ENCODE data around the gene SLC25A14. TPM values are rescaled to one million over a fixed set of nuclear protein-coding genes. Genes with fewer than 3 reads are reported as not detected.
"Not testable (repeated sequence)": the region's sequence is repeated elsewhere in the genome, so short reads cannot be mapped to it uniquely, and the experiment has no call there.

The SLC25A14 gene, protein sequence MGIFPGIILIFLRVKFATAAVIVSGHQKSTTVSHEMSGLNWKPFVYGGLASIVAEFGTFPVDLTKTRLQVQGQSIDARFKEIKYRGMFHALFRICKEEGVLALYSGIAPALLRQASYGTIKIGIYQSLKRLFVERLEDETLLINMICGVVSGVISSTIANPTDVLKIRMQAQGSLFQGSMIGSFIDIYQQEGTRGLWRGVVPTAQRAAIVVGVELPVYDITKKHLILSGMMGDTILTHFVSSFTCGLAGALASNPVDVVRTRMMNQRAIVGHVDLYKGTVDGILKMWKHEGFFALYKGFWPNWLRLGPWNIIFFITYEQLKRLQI
- polyA plus RNA-seq (ENCODE audit: insufficient read depth in 1 of 5, insufficient read length in 5 of 5, low replicate concordance in 1 of 5) = 10 to 100 TPM; 20.0 to 33.2 (median 30.5) TPM
- long read RNA-seq, donor 1, partial matches to known transcripts = 0 of 3 reads
- long read RNA-seq, donor 1, other reads (novel, unspliced or antisense) = 0 of 3 reads
- long read RNA-seq, donor 2, partial matches to known transcripts = 0 of 3 reads
- long read RNA-seq, donor 2, other reads (novel, unspliced or antisense) = 0 of 3 reads
- long read RNA-seq, donor 3, partial matches to known transcripts = 0 of 3 reads
- long read RNA-seq, donor 3, other reads (novel, unspliced or antisense) = 0 of 3 reads
- long read RNA-seq, donor 4, partial matches to known transcripts = 0 of 2 reads
- long read RNA-seq, donor 4, other reads (novel, unspliced or antisense) = 0 of 2 reads
- long read RNA-seq, donor 5, partial matches to known transcripts = 0 of 2 reads
- long read RNA-seq, donor 5, other reads (novel, unspliced or antisense) = 0 of 2 reads
- long read RNA-seq, donor 6, partial matches to known transcripts = 0 of 4 reads
- long read RNA-seq, donor 6, other reads (novel, unspliced or antisense) = 0 of 4 reads
- long read RNA-seq, donor 7, partial matches to known transcripts = 0 of 1 reads
- long read RNA-seq, donor 7, other reads (novel, unspliced or antisense) = 0 of 1 reads
- long read RNA-seq, donor 8, partial matches to known transcripts = 0 of 1 reads
- long read RNA-seq, donor 8, other reads (novel, unspliced or antisense) = 0 of 1 reads

DNA sequence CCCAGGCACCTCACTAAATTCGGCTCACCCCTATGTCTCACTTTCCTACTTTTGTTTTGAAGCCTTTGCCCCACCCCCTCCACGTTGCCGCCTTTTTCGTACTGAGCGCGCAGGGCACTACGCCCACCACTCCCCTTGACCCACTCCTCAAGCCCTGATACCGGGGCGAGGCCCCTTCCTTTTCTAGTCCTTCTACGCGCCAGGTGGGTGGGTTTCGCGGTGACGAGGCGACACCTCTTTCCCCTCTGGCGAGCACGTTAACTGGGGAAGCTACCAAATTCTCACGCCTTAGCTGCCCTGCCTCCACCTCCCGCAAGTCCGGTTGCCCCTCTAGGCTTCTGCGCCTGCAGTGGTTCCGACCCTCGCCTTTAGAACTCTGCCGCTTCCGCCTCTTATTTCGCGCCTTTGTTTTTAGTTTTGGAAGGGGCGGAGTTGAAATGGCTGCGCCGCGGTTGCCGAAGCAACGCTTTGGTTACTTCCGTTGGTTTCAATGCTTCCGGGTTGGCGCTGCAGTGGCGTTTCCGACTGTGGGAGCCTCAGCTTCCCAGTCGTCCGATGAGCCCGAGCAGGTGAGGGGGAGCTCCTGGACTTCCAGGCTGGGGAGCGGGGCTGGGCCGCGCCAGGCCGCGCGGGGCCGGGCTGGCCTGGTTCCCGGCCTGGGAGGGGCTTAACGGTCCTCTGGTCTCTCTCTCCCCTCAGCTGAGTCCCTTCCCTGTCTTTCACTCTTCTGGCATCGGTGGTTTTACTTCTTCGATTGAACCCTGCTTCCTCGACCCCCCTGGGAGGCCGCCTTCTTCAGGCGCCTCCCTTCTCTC is at the start of gene SLC25A14:
Gene SLC25A14 (plus strand): TSS at position 512 of the 815 bp plus-strand sequence. CDS start 360 bp downstream, outside the sequence.
- peak; percentile 73 to 82 for DNase-seq

DNA sequence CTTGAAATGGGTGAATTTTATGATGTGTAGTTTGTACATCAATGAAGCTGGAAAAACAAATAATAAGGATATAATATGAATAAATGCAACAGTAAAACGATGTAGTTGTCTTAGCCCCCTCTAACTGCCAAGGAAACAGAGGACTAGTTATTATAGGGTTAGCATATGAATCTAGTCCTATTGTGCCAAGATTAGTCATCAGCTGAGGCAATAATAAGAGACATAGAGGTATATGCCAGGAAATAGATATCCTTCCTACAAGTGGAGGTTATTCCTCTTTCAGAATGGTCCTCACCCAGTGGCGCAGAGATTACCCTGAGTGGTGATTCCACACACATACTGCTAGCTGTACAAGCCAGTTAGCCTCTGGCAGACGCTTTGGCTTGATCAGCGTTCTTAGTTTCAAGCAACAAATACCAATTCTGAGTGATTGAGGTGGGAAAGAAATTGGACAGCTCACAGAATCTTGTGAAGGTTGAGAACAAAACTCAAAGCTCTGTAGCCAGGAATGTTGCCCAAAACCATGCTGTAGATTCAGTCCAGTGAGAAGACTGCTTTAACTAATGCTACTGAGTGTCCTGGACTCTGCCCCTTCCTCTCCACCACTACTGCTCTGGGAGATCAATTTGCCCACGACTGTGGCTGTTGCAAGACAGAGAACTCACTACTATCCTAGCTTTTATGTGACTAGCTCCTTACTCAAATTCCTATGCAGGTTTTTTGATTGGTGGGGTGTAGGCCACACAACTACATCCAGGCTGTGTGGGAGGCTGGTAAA is 44.0 kb upstream of the SLC25A14 start:
- DNase-seq = no peak

DNA sequence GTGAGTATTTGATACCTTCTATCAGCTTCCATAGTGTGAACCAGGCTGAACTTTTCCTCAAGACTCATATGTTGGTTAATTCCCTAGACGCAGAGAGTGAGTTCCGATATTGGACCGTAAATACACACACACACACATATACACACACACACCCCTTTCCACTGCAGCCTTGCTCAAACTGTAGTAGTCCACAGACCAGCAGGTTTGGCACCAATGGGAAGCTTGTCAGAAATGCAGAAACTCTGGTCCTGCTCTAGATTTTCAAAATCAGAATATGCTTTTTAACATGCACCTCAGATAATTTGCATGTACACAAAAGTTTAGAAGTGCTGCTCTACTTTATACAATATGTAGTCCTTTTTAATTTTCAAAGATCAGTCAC is 43.4 kb upstream of the SLC25A14 start:
- DNase-seq = no peak

DNA sequence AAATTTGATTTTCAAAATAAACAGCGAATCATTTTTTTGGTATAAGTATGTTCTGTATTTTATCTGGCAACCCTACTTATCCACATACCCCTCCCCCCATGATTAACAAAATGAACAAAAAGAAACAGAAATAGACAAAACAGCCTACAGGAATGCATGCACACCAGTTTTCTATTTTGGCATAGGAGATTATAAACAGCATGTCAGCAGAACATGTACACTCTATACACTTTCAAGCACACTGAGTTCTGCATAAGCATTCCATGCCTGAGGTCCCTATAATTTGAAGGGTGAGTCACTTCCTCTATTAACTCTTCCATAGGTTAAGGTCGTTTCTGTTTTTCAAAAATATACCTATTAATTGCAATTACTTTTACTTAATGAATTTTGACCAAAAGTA is 43.0 kb upstream of the SLC25A14 start:
- DNase-seq = no peak

DNA sequence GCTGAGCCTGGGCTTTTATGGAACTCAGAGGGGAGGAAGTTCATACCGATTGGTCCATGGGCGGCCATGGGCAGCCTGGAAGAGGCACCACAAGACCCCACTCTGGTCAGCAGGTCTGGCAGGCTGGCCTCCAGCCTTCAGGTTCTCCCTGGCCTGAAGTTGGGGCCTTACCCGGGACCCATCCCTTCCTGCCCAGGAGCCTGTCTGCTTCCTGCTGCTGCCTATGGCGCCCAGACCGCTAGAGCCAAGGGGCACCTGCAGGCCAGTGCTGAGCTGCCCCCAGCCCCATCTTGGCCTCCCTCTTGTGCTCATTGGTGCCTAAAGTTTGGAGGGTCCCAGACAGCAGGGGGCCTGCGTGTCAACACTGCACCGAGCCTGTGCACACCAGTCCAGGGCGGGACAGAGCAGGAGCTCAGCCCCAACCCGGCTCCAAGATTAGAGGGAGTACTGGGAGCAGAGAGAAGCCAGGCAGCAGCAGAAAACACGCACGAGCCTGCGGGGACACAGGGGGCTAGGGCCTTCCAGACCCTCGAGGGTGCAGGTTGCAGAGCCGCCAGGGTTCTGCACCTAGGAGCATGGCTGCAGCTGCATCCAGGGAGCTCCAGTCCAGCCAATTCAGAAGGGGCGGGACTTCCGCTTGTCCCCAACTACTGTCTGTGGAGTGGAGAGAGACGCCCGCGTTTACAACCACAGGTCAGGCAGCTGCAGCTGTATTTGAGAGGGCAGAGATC is 40.3 kb upstream of the SLC25A14 start:
- DNase-seq = no peak

DNA sequence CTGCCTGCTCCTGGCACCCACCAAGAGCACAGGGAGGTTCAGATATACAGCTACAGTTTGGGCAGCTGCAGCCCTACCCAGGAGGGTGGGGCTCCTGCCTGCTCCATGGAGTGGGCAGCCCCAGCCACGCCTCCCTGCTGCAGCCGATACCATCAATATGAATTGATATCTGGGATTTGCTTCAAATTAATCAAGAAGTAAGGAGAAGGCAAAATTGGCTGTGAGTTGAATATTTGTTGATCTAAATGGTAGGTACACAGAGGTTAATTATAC is 39.8 kb upstream of the SLC25A14 start:
- DNase-seq = no peak

DNA sequence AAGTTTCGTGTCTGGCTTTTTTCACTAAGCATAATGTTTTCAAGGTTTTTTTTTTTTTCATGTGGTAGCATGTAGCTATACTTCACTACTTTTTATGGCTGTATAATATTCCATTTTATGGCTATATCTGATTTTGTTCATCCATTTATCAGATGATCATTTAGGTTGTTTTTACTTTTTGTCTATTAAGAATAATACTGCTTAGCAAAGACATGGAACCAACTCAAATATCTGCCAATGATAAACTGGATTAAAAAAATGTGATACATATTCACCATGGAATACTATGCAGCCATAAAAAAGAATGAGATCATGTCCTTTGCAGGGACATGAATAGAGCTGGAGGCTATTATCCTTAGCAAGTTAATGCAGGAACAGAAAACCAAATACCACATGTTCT is 38.3 kb upstream of the SLC25A14 start:
- no peak for DNase-seq

DNA sequence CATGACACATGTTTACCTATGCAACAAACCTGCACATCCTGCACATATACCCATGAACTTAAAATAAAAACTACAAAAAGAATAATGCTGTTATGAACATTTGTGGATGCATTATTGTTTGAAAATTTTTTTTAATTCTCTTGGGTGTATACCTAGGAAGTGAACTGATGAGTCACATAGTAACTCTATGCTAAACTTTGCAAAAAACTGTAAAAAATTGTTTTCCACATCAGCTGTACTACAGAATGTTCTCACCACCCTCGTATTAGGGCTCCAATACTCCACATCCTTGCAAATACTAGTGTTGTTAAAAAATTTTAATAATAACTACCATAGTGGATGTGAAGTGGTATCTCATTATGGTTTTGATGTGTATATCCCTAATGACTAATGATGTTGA is 37.7 kb upstream of the SLC25A14 start:
- no peak for DNase-seq

DNA sequence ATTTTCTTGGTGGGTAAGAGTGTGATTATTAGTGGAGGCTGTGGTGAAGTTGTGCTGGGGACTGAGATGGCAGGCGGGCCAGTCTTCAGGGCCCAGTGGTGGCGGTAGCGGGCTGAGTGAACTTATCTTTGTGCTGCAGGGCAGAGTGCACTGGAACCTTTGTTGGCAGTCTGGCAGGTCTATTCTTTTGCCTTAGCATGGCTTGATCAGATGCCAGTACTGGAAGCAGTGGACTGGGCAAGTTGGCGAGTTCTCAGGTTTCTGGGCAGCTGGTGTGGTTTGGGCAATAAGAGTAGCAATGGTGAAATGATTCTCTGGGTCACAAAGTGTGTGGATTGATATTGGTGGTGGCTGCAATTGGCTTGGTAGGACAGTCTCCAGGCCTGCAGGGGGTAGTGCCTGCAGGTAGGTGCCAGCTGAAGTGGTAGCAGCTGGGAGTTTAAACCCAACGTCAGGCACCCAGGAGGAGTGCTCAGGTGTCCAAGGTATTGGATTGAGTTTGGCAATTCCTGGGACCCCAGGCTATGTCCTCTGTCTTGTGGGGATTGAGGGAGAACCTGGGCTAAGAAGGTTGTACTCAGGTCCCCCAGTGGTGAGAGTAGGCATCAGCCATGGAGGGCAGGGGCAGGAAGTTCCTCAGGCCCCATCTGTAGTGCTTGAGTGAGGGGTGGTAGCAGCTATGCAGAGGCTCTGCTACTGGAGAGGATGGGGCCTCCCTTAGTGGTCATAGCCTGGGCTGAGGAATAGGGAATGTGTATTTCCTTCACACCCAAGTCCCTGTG is 34.9 kb upstream of the SLC25A14 start:
- no peak for DNase-seq

DNA sequence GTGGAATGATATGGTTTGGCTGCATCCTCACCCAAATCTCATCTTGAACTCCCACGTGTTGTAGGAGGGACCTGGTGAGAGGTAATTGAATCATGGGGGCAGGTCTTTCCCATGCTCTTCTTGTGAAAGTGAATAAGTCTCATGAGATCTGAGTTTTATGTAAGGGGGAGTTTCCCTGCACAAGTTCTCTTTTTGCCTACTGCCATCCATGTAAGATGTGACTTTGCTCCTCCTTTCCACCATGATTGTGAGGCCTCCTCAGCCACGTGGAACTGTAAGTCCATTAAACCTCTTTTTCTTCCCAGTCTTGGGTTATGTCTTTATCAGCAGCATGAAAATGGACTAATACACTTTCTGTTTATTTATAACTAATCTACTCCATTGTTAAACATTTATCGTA is 19.8 kb upstream of the SLC25A14 start:
- not testable (repeated sequence) for DNase-seq

DNA sequence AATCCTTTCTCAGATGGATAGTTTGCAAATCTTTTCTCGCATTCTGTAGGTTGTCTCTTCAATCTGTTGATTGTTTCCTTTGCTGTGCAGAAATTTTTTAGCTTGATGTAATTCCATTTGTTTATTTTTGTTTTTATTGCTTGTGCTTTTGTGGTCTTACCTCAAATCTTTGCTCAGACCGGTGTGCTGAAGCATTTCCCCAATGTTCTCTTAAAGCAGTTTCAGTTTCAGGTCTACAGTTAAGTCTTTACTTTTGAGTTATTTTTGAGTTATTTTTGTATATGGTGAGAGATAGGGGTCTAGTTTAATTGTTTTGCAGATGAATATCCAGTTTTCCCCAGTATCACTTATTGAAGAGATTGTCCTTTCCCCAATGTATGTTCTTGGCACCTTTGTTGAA is 18.2 kb upstream of the SLC25A14 start:
- no peak for DNase-seq

DNA sequence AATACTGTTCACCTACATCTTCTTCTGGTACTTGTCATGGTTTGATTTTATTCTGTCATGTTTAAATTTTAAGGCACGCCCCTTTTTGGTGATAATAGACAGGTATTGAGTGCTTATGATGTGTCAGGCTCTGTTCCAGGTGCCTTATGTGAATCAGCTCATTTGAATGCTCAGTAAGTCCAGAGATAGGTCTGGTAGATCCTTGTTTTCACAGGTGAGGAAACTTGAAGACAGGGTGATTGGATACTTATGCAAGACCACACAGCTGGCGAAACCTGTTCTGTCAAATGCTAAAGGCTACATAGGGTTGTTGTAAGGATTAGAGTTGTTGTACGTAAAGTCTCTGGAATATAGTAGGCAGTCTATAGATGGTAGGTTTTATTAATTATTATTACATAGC is 9.6 kb upstream of the SLC25A14 start:
- DNase-seq = no peak

DNA sequence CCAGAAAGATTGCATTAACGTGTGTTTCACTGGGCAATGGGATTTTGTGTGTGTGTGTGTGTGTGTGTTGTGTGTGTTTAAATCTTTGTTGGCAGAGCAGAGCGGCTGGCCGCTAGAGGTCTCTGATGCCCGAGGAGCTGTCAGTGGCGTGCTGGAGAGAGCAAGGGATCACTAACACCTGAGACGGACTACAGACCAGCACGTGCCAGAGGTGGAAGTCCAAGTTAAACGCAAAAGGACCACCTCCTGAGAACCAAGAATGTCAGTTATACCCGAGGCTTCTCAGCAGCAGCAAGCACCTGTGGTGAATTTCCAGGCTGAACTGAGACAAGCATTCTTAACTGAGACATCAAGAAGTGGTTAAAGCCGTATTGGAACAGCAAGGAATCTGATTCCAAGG is 9.0 kb upstream of the SLC25A14 start:
- peak; percentile 5 to 7 for DNase-seq

DNA sequence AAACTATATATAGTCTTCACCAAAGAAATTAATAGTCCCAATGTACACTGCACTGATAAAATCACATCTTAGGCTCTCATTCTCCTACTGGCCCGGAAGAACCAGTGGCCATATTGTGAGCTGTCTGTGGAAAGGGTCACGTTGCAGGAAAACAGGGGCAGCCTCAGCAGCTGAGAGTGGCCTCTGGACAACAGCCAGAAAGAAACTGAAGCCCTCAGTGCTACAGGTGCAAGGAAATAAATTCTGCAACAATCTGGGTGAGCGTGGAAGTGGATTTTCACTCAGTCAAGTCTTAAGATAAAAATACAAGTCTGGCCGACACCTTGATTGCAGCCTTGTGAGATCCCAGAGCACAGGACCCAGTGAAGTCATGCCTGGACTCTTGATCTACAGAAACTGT is 3.2 kb upstream of the SLC25A14 start:
- no peak for DNase-seq

DNA sequence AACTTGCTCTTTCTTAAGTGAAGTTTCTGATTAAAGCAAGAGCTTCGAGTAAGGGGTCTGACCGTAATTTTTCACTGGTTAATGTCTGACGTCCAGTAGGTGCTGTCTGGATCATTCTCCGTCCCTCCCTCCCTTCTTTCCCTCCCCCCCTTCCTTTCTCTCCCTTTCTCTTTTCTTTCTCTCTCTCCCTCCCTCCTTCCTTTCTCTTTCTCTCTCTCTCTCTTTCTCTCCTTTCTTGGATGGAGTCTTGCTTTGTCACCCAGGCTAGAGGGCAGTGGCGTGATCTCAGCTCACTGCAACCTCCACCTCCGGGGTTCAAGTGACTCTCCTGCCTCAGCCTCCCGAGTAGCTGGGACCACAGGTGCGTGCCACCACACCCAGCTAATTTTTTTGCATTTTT is 850 bp upstream of the SLC25A14 start:
- not testable (repeated sequence) for DNase-seq

DNA sequence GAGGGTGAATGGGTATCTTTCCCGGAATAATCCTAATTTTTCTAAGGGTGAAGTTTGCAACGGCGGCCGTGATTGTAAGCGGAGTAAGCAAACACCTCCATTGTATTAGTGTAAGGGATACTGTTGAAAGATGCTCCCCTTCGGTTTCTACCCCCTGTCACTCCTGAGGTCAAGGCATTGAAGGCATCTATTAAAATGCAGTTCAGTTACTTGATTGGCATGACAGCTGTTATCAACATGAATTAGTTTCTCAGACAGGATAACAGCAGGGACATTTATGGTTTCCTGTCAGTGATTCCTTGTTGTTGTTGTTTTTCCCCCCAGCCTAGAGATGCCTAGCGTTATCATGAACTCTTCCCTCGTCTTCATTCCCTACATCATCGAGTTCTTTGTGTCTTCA is 552 bp downstream of the SLC25A14 start:
- peak in 1 of 2 donors; percentile 2 for DNase-seq

DNA sequence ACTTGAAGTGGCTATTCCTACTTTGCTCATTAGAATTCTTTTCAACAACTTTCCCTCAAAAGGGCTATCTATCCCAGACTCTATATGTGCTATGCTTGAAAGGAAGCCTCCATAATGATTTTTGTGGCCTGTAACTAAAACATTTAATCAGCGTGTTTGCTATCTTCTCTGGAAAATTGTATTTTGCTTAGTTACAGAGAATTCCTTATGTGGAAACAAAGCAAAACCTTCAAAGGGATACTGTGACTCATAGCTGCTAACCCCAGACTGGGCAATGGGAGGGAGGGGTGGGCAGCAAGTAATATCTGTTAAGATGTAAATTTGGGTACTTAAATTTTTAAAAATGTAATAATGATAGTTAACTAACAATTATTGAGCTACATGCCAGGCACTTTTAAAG is 3.7 kb downstream of the SLC25A14 start:
- no peak for DNase-seq

DNA sequence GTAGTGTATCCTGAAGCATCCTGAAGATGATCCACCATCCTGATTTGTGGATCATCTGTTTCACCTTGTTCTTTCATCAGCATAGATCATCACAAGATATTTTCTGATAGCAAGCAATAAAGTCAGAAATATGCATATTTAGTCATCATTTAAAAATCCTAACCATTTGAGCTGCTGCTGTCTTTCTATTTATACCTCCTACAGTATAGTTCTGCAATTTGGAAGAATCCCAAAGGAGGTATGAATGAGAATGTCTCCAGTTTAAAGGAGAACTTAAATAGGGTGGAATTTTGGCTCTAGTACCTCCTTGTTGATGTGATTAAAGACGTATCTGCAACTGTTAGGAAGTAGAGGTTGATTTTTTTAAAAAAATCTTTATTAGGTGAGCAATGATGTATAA is 7.6 kb downstream of the SLC25A14 start:
- DNase-seq = no peak

DNA sequence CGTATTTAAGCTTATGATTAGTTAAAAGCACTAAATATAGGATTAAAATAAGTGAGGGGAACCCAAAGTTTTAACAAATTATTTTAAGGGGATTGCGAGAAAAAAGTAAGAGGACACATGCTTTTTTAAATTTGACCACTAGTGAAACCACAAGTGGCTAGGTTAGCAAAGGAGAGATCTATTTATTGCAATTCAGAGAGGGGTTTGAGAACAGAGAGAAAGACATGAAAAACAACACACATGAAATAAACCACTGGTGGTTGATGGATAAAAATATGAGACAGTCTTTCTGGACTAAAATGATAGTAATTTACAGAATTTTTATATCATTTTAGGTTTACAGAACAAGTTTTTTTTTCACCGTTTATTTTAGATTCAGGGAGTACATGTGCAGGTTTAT is 11.8 kb downstream of the SLC25A14 start:
- DNase-seq = no peak

DNA sequence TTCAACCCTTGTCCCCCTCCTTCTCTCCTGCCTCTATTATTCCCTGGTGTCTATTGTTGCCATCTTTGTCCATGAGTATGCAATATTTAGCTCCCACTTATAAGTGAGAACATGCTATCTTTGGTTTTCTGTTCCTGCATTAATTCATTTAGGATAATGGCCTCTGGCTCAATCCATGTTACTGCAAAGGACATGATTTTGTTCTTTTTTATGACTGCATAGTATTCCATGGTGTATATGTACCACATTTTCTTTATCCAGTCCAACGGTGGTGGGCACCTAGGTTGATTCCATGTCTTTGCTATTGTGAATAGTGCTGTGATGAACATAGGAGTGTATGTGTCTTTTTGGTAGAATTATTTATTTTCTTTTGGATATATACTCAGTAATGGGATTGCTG is 12.3 kb downstream of the SLC25A14 start:
- DNase-seq = not testable (repeated sequence)
